ENCODE measurements around the gene GEN1. TPM values are rescaled to one million over a fixed set of nuclear protein-coding genes. Genes with fewer than 3 reads are reported as not detected.

The GEN1 gene, protein sequence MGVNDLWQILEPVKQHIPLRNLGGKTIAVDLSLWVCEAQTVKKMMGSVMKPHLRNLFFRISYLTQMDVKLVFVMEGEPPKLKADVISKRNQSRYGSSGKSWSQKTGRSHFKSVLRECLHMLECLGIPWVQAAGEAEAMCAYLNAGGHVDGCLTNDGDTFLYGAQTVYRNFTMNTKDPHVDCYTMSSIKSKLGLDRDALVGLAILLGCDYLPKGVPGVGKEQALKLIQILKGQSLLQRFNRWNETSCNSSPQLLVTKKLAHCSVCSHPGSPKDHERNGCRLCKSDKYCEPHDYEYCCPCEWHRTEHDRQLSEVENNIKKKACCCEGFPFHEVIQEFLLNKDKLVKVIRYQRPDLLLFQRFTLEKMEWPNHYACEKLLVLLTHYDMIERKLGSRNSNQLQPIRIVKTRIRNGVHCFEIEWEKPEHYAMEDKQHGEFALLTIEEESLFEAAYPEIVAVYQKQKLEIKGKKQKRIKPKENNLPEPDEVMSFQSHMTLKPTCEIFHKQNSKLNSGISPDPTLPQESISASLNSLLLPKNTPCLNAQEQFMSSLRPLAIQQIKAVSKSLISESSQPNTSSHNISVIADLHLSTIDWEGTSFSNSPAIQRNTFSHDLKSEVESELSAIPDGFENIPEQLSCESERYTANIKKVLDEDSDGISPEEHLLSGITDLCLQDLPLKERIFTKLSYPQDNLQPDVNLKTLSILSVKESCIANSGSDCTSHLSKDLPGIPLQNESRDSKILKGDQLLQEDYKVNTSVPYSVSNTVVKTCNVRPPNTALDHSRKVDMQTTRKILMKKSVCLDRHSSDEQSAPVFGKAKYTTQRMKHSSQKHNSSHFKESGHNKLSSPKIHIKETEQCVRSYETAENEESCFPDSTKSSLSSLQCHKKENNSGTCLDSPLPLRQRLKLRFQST
- 1 to 10 TPM; 3.1 to 3.5 TPM for total RNA-seq
- long read RNA-seq, donor 1, result 0 reads
- long read RNA-seq, donor 2, partial matches to known transcripts, result 0 of 1 reads
- long read RNA-seq, donor 2, other reads (novel, unspliced or antisense), result 1 of 1 reads

DNA sequence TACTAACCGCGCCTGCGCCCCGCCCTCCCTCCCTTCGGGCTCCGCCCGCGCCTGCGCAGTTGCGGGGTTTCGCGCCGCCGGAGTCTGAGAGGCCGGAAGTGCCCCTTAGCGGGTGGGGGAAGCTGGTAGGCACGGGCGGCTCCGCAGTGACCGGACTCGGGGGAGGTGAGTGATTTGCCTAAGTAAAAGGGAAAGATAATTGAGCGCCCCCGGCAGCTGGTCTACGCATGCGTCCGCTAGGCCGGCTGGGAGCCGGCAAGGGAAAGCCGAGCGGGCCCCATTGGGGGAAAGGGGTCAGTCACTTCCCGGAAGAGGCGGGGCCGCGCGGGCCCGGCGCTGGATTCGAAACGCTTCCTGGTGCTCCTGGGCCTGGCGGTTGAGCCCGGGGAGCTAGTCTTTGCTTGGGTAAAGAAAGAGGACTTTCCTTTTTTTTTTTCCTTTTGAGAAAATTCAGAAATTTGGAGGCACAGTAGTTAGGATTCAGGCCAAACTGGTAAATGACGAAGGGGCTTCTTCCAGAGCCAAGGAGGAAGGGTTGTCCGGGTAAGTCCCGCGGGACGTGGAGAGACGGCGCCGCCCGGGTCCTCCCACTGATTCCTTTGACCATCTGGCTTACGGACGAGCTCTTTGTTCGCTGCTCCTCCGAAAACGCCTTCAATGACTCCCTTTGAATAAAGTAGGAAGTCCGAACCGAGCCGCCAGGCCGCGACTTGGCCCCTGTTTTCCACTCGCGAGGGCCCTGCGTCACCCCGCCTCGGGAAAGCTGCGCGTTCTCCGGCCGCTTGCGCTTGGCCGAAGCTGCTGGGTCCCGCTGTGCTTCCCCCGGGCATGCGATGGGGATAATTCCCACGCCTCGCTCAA is at the start of gene GEN1, which contains the start of gene SMC6:
TSS of gene GEN1 (plus strand) at position 336 of the 861 bp plus-strand sequence. CDS start 5,806 bp downstream, outside the sequence.
TSS of gene SMC6 (minus strand) at position 8 of the 861 bp plus-strand sequence. CDS start 7,864 bp downstream, outside the sequence.
- intact Hi-C loops (cut with DNase I), result no loop called here
- peak; percentile 97 for DNase-seq (ENCODE audit: low spot score)

DNA sequence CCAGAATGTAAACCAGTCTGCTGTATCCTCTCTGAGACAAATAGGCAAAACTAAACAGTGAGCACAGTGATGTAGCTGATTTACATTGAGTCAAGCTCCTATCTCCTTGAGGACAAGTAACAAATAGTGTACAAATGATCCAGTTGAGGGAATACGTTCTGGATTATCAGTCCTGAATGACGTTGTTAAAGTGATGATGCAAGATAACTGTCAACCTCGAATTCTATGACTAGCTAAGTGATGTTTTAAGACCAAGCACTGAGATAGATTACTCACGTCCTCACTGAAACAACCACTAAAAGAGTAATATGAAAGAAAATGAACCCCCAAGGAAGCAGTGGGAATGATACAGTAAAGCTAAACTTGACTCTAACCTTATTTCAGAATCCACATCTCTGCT is 47.1 kb upstream of the GEN1 start:
- DNase-seq (ENCODE audit: low spot score), result no peak
- intact Hi-C loops (cut with DNase I), result no loop called here

DNA sequence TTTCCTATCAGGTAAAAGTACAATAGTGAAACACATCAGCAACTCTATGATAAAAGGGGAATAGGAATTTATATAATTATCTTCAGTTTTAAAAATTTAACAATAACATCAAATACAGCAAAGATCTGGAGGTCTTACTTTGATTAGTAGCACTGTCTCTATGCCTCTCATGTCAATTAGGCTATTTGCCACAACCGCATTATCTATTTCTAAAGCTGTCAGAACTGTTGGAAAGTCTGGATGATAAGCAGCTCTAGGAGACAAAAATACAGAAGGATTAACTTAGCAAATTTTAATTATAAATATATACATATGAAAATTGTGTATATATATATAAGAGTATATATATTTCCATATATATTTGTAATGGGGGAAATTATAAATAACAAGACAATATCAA is 45.4 kb upstream of the GEN1 start:
- intact Hi-C loops (cut with DNase I), result no loop called here
- no peak for DNase-seq (ENCODE audit: low spot score)

- DNase-seq (ENCODE audit: low spot score), result no peak
- intact Hi-C loops (cut with DNase I), result no loop called here
Measured at GRCh38 chr2:17709897-17710296, 44.0 kb upstream of the GEN1 start.

- no peak for DNase-seq (ENCODE audit: low spot score)
- intact Hi-C loops (cut with DNase I), result no loop called here
Measured at GRCh38 chr2:17710547-17711248, 43.2 kb upstream of the GEN1 start.

GRCh38 chr2:17713291-17713690 is 40.6 kb upstream of the GEN1 start:
- intact Hi-C loops (cut with DNase I), result no loop called here
- DNase-seq (ENCODE audit: low spot score), result no peak

GRCh38 chr2:17717666-17718065 is 36.3 kb upstream of the GEN1 start:
- no peak for DNase-seq (ENCODE audit: low spot score)
- intact Hi-C loops (cut with DNase I), result no loop called here

DNA sequence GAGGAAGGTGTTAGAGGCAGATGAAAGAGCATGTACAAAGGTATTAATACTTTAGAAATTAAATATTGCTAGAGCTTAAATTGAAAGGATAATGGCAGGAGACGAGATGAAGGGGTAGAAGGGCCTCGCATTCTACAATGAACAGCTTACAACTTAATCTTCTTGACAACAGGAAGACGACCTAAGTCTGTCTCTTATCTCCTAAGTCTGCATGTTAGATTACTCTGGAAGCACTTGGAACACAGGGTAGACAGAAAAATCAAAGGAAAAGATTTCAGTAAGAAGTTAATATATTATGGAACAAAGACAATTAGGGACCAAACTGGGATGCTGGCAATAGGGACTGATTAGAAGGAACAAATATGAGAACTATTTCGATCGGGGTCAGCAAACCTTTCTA is 35.2 kb upstream of the GEN1 start:
- intact Hi-C loops (cut with DNase I), result no loop called here

GRCh38 chr2:17719562-17720371 is 34.2 kb upstream of the GEN1 start:
- DNase-seq (ENCODE audit: low spot score), result no peak
- intact Hi-C loops (cut with DNase I), result loop anchor here in 1 of 2 donors (10.0 kb wide), 1 partner anchor 655 kb away; no protein-coding TSS in a partner anchor

More for the DNA sequence above, 35.2 kb upstream of the GEN1 start:
- no peak for DNase-seq (ENCODE audit: low spot score)

DNA sequence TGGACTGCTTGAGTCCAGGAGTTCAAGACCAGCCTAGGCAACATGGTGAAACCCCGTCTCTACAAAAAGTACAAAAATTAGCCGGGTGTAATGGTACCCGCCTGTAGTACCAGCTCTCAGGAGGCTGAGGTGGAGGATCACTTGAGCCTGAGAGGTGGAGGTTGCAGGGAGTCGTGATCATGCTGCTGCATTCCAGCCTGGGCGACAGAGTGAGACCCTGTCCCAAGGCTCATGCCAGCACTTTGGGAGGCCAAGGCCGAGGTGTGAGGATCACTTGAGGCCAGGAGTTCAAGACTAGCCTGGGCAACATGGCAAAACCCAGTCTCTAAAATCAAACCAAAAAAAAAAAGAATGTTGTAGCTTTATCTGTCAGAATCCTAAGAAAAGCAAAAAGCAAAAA is 25.7 kb upstream of the GEN1 start:
- intact Hi-C loops (cut with DNase I), result loop anchor here in 1 of 2 donors (10.0 kb wide), 1 partner anchor 647 kb away; no protein-coding TSS in a partner anchor
- DNase-seq (ENCODE audit: low spot score), result no peak

- DNase-seq (ENCODE audit: low spot score), result no peak
- intact Hi-C loops (cut with DNase I), result loop anchor here in 1 of 2 donors (10.0 kb wide), 1 partner anchor 645 kb away; no protein-coding TSS in a partner anchor
Measured at GRCh38 chr2:17729880-17730279, 24.1 kb upstream of the GEN1 start.

DNA sequence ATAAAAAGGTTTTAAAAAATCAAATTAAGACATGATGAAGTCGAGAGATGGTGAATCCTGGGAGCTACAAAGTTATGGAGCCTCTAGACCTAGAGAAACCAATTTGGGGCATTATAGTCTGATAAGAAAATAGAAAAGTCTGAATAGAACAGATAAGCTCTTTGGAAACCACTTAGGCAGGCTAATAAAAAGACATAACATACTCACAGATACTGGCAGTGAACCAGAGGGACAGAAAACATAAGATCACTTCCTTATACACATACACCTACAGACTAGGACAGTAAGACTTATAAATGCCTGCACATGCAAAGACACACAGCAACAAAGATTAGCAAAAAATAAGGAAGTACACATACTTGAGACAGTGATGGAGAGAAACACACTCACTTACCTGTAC is 20.3 kb upstream of the GEN1 start:
- intact Hi-C loops (cut with DNase I), result no loop called here

DNA sequence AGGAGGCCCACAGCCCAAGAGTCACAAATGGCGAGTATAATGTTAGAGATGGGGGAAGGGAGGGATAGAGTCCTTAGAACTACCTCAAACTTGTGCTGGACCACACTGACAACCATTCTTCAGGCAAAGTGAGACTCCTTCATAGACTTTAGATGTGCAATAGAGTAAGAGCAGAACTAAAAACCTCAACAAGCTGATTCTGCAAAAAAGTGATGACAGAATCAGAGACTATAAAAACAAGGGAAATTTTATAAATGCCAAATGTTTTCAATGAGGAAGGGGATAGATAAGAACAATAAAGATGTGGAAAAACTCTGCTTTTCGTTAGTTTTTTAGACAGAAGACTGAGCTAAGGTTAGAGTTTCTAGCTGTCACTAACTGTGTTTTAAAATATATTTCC is 18.1 kb upstream of the GEN1 start:
- intact Hi-C loops (cut with DNase I), result no loop called here
- DNase-seq (ENCODE audit: low spot score), result no peak

More for the DNA sequence above, 20.3 kb upstream of the GEN1 start:
- no peak for DNase-seq (ENCODE audit: low spot score)

DNA sequence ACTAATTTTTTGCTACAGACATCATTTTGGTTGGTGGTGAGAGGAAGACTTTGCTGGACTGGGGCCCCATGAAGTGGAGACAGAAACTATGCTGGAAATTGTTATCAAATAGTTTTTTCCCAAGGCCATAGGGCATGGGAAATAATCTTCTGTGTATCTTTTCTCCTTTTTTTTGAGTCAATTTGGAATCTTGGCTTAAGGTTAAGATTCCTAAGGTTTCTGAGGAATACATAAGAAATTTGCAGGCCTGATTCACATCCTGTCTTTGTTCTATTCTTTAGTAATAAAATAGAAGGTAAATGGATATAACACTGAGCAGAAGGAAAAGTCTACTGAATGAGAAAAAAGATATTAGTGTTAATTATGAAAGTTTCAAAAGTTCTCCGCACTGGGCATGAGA is 16.9 kb upstream of the GEN1 start:
- intact Hi-C loops (cut with DNase I), result no loop called here
- DNase-seq (ENCODE audit: low spot score), result no peak

DNA sequence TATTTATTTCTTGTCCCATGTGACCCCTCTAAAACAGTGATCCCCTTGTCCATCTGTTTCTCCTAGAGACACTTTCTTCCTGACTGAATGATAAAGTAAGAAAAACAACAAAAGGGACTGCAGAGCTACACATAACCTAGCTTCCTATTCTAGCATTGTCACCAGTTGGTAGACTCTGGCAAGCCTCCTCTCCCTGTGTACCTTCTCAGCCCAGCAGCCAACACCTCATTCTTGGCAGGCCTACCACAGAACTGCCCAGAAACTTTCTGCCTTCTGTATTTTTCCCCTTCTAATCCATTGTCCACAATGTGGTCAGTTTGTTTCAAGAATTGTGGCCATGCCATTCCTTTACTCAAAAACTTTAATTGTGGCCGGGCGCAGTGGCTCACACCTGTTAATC is 13.7 kb upstream of the GEN1 start:
- intact Hi-C loops (cut with DNase I), result no loop called here
- DNase-seq (ENCODE audit: low spot score), result no peak

- no peak for DNase-seq (ENCODE audit: low spot score)
- intact Hi-C loops (cut with DNase I), result no loop called here
Measured at GRCh38 chr2:17747684-17748452, 6.1 kb upstream of the GEN1 start.

GRCh38 chr2:17748745-17749144 is 5.2 kb upstream of the GEN1 start:
- no peak for DNase-seq (ENCODE audit: low spot score)
- intact Hi-C loops (cut with DNase I), result no loop called here

Measured in posterior vena cava (tissue), 2 donors.